Mucosa of stomach (tissue), 1 donor: Measurements from ENCODE around the gene SPG21.

ENCODE experiments used
- H3K27me3 ChIP-seq: one replicate; pipeline ENCODE4 v1.7.0; 2013; ENCODE audit warnings: mild to moderate bottlenecking, low read length; ENCODE audit not compliant: control insufficient read depth, insufficient read depth
- H3K36me3 ChIP-seq: one replicate; pipeline ENCODE4 v1.7.0; 2013; ENCODE audit warnings: low read length; ENCODE audit not compliant: control insufficient read depth, insufficient read depth
- H3K4me1 ChIP-seq: one replicate; pipeline ENCODE4 v1.7.0; 2013; ENCODE audit warnings: mild to moderate bottlenecking, low read length; ENCODE audit not compliant: control insufficient read depth, insufficient read depth
- H3K4me3 ChIP-seq: one replicate; pipeline ENCODE4 v1.7.0; 2013; ENCODE audit warnings: low read length
- H3K9ac ChIP-seq: one replicate; pipeline ENCODE4 v1.7.0; 2013; ENCODE audit warnings: mild to moderate bottlenecking, low read length, moderate library complexity
- H3K9me3 ChIP-seq: one replicate; pipeline ENCODE4 v1.7.0; 2013; ENCODE audit warnings: mild to moderate bottlenecking, low read length, moderate library complexity; ENCODE audit not compliant: control insufficient read depth
- donor health status: Pancreatic carcinoma.

Gene SPG21

DNA sequence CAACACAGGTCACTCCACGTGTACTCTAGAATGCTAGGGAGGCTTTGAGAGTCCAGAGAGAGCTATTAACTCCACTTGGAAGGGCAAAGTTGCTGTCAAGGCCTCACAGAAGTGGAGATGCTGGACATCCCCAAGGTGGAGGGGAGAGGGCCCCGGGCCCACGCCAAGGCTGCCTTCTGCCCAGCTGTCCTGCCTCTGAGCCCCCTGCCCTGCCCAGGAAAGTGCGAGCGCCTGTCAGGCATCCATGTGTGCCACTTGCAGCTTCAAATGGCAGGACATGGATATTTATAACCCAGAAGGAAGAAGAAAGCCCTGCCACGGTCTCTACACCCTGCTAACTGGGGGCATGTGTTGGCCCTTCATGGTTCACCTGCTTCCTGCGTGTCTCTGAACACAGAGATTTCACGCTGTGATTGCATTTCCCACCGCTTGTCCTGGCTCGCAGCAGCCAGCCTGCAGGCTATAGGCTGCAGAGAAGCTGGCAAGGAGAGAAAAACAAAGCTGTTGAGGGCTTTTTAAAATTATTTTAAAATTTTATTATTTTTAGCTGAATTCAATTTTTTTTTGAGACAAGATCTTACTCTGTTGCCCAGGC is 61.0 kb downstream of the SPG21 start:
- H3K9me3 ChIP-seq: no peaks in the 10 kb centered on the region
- H3K36me3 ChIP-seq: no peaks in the 10 kb centered on the region
- no peak overlapping the region for H3K4me3 ChIP-seq
- no peak overlapping the region for H3K9ac ChIP-seq
- no peaks in the 10 kb centered on the region for H3K27me3 ChIP-seq
- no peaks in the 10 kb centered on the region for H3K4me1 ChIP-seq

DNA sequence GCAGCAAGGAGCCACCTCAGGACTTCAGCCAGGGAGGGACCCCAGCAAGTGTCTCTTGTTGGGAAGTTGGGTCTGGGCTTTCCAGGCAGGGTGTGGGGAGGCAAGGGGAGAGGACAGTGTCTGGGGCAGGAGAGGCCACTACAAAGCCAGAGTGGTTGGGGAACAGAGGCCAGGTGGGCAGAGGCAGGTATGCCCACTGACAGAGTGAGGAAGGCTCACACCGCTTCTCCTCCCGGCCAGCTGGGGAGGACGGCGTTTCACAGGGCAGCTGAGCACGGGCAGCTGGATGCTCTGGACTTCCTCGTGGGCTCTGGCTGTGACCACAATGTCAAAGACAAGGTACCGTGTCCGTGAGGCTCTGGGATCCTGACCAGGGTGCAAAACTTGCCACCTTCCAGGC is 63.1 kb downstream of the SPG21 start:
- H3K36me3 ChIP-seq: no peaks in the 10 kb centered on the region
- no peaks in the 10 kb centered on the region for H3K4me1 ChIP-seq
- H3K9ac ChIP-seq: no peak overlapping the region
- H3K9me3 ChIP-seq: no peaks in the 10 kb centered on the region
- H3K27me3 ChIP-seq: no peaks in the 10 kb centered on the region
- no peak overlapping the region for H3K4me3 ChIP-seq

DNA sequence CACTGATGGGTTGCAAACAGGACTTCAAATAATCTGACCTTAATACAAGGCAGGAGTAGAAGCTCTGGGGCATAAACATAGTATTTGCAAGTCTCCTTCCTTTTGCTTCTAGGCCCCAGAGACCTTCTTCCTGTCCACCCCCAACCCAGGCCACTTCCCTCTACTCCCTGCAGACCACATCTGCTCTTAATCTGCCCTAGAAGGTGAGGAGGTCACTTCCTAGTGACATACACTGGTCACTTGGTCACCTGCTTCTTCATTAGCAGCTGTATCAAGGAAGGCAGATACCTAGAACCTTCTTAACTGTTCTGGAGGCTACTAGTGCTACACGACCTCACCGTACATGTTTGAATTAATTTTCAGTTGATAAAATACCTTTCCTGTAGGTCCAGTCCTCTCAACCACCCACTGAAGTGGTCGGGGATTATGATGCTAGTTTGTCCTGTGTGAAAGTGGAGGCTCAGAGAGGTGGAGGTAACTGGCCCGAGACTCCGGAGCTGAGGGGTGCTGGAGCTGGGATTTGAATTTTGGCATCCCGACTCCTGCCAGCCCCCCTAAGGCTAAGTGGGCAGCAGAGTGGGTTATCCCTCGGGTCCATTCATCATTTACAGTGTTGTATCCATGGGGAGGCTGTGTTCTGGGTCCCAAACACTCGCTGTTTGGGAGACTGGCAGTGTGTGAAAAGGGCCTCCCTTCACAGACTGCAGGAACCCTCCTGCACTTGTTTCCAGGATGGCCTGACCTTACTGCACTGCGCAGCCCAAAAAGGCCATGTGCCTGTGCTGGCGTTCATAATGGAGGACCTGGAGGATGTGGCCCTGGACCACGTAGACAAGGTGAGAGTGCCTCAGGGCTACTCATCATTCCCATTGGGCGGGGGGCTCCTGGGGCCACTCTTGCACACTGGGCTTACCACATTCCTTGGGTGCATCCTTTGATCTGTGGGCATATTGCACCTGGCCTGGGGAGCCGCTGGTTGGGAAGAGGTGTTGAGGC is 64.1 kb downstream of the SPG21 start:
- Histone ChIP-seq H3K36me3 (no peaks in the 10 kb centered on the region), H3K27me3 (no peaks in the 10 kb centered on the region), H3K4me1 (no peaks in the 10 kb centered on the region), H3K9ac (no peak overlapping the region), H3K9me3 (no peaks in the 10 kb centered on the region), H3K4me3 (no peak overlapping the region)

DNA sequence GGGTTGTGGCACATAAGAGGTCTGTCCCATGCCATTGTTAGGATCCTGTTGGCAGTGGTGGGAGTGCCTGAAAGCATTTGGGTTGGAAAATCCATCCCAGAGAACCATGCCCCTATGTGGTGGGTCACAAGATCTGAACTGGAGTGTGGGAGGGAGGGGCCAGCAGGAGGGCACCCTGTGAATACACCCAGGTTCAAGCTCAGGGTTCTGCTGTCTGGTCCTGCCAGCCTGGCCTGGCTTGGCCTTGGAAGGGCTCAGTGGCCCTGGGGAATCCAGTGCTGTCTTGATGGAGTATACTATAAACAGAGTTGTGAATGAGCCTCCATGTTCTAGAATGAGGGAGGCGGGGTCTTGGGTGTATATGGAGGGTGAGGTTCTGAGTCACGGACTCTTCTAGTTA is 66.2 kb downstream of the SPG21 start:
- Histone ChIP-seq H3K9ac (no peak overlapping the region), H3K36me3 (no peaks in the 10 kb centered on the region), H3K9me3 (no peaks in the 10 kb centered on the region), H3K4me1 (no peaks in the 10 kb centered on the region), H3K4me3 (no peak overlapping the region), H3K27me3 (no peaks in the 10 kb centered on the region)

DNA sequence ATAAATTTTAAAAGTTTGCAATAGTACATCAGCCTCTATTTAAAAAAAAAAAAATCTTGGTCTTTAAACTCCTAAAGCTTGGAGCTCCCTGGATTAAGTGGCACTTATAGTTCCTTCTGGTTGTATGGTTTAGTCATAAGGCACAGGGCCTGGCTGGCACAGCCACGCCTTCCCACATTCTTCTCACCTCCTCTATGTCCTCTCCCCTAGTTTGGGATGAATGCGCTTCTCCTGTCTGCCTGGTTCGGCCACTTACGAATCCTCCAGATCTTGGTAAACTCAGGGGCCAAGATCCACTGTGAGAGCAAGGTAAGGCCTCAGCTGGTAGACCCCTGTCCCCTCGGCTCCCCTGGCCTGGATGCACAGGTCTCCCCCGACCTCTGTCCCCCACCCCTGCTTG is 68.0 kb downstream of the SPG21 start:
- Histone ChIP-seq H3K4me1 (no peaks in the 10 kb centered on the region), H3K9ac (no peak overlapping the region), H3K4me3 (no peak overlapping the region), H3K9me3 (no peaks in the 10 kb centered on the region), H3K27me3 (no peaks in the 10 kb centered on the region), H3K36me3 (no peaks in the 10 kb centered on the region)

DNA sequence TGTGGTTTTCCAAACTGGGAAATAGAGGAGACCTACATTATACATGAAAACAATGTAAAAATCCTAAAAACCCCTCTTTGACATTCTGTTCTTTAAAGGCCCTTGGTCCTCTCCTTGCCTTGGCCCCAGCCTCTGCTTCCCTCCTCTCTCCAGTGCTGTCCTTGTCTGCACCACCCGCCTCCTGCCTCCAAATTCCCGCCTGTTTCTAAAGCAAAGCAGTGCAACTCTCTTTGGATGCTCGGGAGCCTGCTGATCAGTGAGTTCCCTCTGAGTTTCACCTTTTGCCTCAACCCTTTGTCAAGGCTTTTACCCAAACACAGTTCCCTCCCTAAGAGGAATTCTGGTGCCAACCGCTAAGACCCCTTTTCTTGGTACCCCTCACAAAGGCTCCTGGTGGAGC is 70.0 kb downstream of the SPG21 start:
- H3K4me3 ChIP-seq: no peak overlapping the region
- H3K9ac ChIP-seq: no peak overlapping the region
- no peaks in the 10 kb centered on the region for H3K36me3 ChIP-seq
- no peaks in the 10 kb centered on the region for H3K4me1 ChIP-seq
- H3K27me3 ChIP-seq: no peaks in the 10 kb centered on the region
- H3K9me3 ChIP-seq: no peaks in the 10 kb centered on the region

DNA sequence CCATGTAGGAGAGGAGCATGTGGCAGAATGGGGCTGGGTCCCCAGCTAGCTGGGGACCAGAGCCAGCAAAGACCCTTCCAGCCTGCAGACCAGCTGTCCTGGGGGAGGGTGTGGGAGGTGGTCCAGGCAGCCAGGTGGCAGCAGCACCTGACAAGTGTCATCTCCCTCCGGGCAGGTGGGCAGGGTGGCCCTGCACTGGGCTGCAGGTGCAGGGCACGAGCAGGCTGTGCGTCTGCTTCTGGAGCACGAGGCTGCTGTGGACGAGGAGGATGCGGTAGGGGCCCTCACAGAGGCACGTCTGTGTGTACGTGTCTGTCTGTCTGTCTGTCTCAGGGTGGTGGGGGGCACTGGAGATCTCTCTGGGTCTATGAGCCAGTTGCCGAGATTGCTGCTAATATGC is 72.5 kb downstream of the SPG21 start:
- H3K27me3 ChIP-seq: peaks cover 3% of the 10 kb centered on the region

DNA sequence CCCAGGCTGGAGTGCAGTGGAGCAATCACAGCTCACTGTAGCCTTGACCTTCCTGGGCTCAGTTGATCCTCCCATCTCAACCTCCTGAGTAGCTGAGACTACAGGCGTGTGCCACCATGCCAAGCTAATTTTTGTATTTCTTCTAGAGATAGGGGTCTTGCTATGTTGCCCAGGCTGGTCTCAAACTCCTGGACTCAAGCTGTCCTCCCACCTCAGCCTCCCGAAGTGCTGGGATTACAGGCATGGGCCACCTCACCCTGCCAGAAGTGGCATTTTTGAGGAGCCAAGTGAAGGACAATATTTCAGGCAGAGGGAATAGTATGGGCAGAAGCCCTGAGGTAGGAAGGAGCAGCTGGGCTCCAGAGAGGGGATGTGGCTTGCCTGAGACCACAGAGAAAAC is 73.3 kb downstream of the SPG21 start:
- Histone ChIP-seq H3K27me3 (peaks cover 11% of the 10 kb centered on the region), H3K36me3 (no peaks in the 10 kb centered on the region), H3K9ac (no peak overlapping the region), H3K4me3 (no peak overlapping the region), H3K9me3 (no peaks in the 10 kb centered on the region), H3K4me1 (peaks cover 6% of the 10 kb centered on the region)

More for the DNA sequence above, 72.5 kb downstream of the SPG21 start:
- H3K36me3 ChIP-seq: no peaks in the 10 kb centered on the region
- no peak overlapping the region for H3K9ac ChIP-seq
- H3K9me3 ChIP-seq: no peaks in the 10 kb centered on the region
- H3K4me3 ChIP-seq: no peak overlapping the region
- H3K4me1 ChIP-seq: peaks cover under 1% of the 10 kb centered on the region

DNA sequence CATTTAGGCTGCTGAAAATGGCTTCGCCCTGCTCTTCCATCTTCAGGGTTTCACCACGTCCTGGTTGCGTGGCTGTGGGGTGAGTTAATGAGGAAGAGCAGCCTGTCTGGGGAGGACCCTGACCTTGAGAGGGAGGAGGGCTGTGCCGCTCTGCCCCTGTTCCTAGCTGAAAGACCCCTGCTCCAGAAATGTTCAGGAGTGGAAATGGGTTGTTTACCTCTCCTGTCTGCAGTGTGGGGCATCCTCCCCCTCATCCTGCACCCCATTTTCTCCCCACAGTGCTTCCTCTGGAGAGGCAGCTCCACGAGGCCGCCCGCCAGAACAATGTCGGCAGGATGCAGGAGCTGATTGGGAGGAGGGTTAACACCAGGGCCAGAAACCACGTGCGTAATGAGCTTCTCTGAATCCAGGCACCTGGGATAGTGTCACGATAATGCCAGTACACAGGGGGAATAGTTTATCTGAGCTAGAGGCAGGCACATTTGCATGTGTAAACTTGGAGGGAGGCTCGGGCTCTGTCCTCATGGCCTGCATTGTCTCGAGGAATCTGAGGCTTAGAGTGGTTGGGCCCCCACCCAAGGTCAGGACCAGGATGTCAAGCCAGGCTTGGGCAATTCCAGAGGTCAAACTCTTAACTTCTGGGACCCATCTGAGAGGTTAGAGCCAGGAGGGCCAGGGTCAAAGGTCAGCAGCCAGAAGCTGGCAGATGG is 74.0 kb downstream of the SPG21 start:
- no peaks in the 10 kb centered on the region for H3K9me3 ChIP-seq
- H3K9ac ChIP-seq: no peak overlapping the region
- H3K4me1 ChIP-seq: peaks cover 6% of the 10 kb centered on the region
- H3K27me3 ChIP-seq: peaks cover 15% of the 10 kb centered on the region
- H3K4me3 ChIP-seq: no peak overlapping the region
- no peaks in the 10 kb centered on the region for H3K36me3 ChIP-seq
